Measurements from ENCODE around the gene RNF112. TPM values are rescaled to one million over a fixed set of nuclear protein-coding genes. Genes with fewer than 3 reads are reported as not detected.
"Not testable (repeated sequence)": the region's sequence is repeated elsewhere in the genome, so short reads cannot be mapped to it uniquely, and the experiment has no call there.

The RNF112 gene
- total RNA-seq, 2 experiments from 2014 or later: 0.47 TPM; not detected in 1

DNA sequence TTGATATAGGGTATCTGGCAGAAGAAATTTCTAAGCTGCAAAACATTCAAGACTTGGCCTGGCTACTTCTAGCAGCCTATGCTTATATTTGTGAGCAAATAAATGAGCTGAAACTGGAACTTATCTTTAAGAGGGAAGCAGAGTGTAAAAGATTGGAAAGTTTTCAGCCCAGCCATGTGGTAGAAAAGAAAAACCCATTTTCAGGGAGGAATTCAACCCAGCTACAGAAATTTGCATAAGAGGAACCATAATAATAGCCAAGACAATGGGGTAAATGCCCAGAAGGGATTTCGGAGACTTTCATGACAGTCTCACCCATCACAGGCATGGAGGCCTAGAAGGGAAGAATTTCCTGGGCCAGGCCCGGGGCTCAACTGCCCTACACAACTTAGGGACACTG, 31.7 kb downstream of the RNF112 start:
- Histone ChIP-seq H3K27ac (ENCODE audit: low read depth, low read length, poor library complexity, severe bottlenecking) (no peak overlapping the region), H3K9me3 (ENCODE audit: low read length) (peaks cover 21% of the 10 kb centered on the region), H4K20me1 (ENCODE audit: insufficient read depth, low read length) (no peaks in the 10 kb centered on the region), H3K4me3 (ENCODE audit: low read depth, low read length, poor library complexity, severe bottlenecking) (no peak overlapping the region), H2AFZ (ENCODE audit: low read length) (no peak overlapping the region), H3K4me1 (ENCODE audit: insufficient read depth, low read length, poor library complexity, severe bottlenecking) (peaks cover 6% of the 10 kb centered on the region), H3K36me3 (ENCODE audit: insufficient read depth, low read length) (no peaks in the 10 kb centered on the region), H3K4me2 (ENCODE audit: low read length) (no peak overlapping the region), H3K9me2 (ENCODE audit: insufficient read depth, low read length) (no peaks in the 10 kb centered on the region), H3K79me2 (ENCODE audit: insufficient read depth, low read depth, low read length) (no peaks in the 10 kb centered on the region)
- DNase-seq (ENCODE audit: low spot score): no peak
- intact Hi-C loops (cut with micrococcal nuclease; ENCODE audit: unreplicated experiment): no loop called here
- no peak for TF ChIP-seq EZH2phosphoT487 (IDR thresholded peaks at IDR 0.05; ENCODE audit: borderline replicate concordance, low read depth, low read length)
- TF ChIP-seq, protein P1, sequence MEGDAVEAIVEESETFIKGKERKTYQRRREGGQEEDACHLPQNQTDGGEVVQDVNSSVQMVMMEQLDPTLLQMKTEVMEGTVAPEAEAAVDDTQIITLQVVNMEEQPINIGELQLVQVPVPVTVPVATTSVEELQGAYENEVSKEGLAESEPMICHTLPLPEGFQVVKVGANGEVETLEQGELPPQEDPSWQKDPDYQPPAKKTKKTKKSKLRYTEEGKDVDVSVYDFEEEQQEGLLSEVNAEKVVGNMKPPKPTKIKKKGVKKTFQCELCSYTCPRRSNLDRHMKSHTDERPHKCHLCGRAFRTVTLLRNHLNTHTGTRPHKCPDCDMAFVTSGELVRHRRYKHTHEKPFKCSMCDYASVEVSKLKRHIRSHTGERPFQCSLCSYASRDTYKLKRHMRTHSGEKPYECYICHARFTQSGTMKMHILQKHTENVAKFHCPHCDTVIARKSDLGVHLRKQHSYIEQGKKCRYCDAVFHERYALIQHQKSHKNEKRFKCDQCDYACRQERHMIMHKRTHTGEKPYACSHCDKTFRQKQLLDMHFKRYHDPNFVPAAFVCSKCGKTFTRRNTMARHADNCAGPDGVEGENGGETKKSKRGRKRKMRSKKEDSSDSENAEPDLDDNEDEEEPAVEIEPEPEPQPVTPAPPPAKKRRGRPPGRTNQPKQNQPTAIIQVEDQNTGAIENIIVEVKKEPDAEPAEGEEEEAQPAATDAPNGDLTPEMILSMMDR (conservative IDR thresholded peaks at IDR 0.05; ENCODE audit: low read length): no peak
- CTCF ChIA-PET (ENCODE audit: unreplicated experiment): no interaction called here
- BruUV-seq (replicated peaks): no TSS peak
- POLR2A ChIA-PET: interaction anchor here (0.6 kb wide), 1 partner anchor 206 kb away, joined by 3 read pairs; no protein-coding TSS in a partner anchor

DNA sequence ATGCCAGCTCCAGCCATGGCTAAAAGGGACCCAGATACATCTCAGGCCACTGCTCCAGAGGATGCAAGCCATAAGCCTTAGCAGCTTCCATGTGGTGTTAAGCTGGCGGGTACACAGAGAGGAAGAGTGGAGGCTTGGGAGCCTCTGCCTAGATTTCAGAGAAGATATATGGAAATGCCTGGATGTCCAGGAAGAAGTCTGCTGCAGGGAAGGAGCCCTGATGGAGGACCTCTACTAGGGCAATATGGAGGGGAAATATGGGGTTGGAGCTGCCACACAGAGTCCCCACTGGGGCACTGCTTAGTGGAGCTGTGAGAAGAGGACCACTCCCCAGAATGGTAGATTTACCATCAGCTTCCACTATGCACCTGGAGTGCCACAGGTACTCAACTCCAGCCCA, 32.1 kb downstream of the RNF112 start:
- no TSS peak for BruUV-seq (replicated peaks)
- Histone ChIP-seq H3K9me3 (ENCODE audit: low read length) (peaks cover 21% of the 10 kb centered on the region), H3K4me2 (ENCODE audit: low read length) (no peak overlapping the region), H4K20me1 (ENCODE audit: insufficient read depth, low read length) (no peaks in the 10 kb centered on the region), H3K36me3 (ENCODE audit: insufficient read depth, low read length) (no peaks in the 10 kb centered on the region), H3K4me3 (ENCODE audit: low read depth, low read length, poor library complexity, severe bottlenecking) (no peak overlapping the region), H2AFZ (ENCODE audit: low read length) (no peak overlapping the region), H3K9me2 (ENCODE audit: insufficient read depth, low read length) (no peaks in the 10 kb centered on the region), H3K79me2 (ENCODE audit: insufficient read depth, low read depth, low read length) (no peaks in the 10 kb centered on the region), H3K27ac (ENCODE audit: low read depth, low read length, poor library complexity, severe bottlenecking) (no peak overlapping the region), H3K4me1 (ENCODE audit: insufficient read depth, low read length, poor library complexity, severe bottlenecking) (peaks cover 6% of the 10 kb centered on the region)
- ChIA-PET POLR2A (interaction anchor here (0.6 kb wide), 1 partner anchor 206 kb away, joined by 3 read pairs; no protein-coding TSS in a partner anchor), CTCF (ENCODE audit: unreplicated experiment) (no interaction called here)
- TF ChIP-seq EZH2phosphoT487 (IDR thresholded peaks at IDR 0.05; ENCODE audit: borderline replicate concordance, low read depth, low read length): no peak
- TF ChIP-seq, protein P1 (conservative IDR thresholded peaks at IDR 0.05; ENCODE audit: low read length): no peak
- intact Hi-C loops (cut with micrococcal nuclease; ENCODE audit: unreplicated experiment): no loop called here
- peak; percentile 30 for DNase-seq (ENCODE audit: low spot score)

DNA sequence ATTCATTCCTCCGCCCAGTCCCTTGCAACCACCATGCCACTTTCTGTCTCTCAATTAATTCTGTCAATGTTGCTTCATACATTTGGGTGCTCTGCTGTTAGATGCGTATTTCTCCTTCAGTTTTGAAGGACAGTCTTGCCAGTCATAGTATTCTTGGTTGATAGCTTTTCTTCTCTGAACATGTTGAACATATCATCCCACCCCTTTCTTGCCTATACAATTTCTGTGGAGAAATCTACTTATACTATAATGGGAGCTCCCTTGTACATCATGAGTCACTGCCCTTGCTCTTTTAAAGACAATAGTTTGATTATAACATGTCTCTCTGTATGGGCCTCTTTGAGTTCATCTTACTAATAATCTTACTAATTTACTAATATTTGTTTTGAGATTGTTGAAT, 34.1 kb downstream of the RNF112 start:
- H3K9me3 ChIP-seq (ENCODE audit: low read length): peaks cover 21% of the 10 kb centered on the region
- no peaks in the 10 kb centered on the region for H3K79me2 ChIP-seq (ENCODE audit: insufficient read depth, low read depth, low read length)
- ChIA-PET POLR2A (no interaction called here), CTCF (ENCODE audit: unreplicated experiment) (no interaction called here)
- H3K4me1 ChIP-seq (ENCODE audit: insufficient read depth, low read length, poor library complexity, severe bottlenecking): peaks cover 5% of the 10 kb centered on the region
- H4K20me1 ChIP-seq (ENCODE audit: insufficient read depth, low read length): no peaks in the 10 kb centered on the region
- intact Hi-C loops (cut with micrococcal nuclease; ENCODE audit: unreplicated experiment): no loop called here
- no peak overlapping the region for H3K4me2 ChIP-seq (ENCODE audit: low read length)
- no peak for DNase-seq (ENCODE audit: low spot score)
- BruUV-seq (replicated peaks): no TSS peak
- H3K4me3 ChIP-seq (ENCODE audit: low read depth, low read length, poor library complexity, severe bottlenecking): no peak overlapping the region
- H3K36me3 ChIP-seq (ENCODE audit: insufficient read depth, low read length): no peaks in the 10 kb centered on the region
- H2AFZ ChIP-seq (ENCODE audit: low read length): no peak overlapping the region
- H3K9me2 ChIP-seq (ENCODE audit: insufficient read depth, low read length): no peaks in the 10 kb centered on the region
- H3K27ac ChIP-seq (ENCODE audit: low read depth, low read length, poor library complexity, severe bottlenecking): no peak overlapping the region
- TF ChIP-seq, protein P1 (conservative IDR thresholded peaks at IDR 0.05; ENCODE audit: low read length): no peak
- no peak for TF ChIP-seq EZH2phosphoT487 (IDR thresholded peaks at IDR 0.05; ENCODE audit: borderline replicate concordance, low read depth, low read length)

DNA sequence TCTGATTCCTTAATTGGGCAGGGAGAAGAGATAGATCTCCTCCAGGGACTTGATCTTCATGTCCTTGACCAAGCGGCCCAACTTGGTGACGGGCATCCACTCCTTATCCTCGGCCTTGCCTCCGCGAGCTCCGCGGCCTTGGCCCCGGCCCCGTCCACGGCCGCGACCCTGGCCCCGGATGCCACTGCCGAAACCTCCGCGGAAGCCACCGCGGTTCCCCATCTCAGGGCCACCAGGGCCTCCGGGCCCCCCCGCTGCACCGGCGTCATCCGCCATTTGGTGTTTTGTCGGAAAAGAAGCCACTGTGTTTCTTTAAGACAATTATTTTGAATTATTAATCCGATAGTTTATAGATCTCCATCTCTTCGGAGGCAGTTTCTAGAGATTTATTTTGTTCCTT, 35.5 kb downstream of the RNF112 start:
- H3K79me2 ChIP-seq (ENCODE audit: insufficient read depth, low read depth, low read length); H4K20me1 ChIP-seq (ENCODE audit: insufficient read depth, low read length); H3K36me3 ChIP-seq (ENCODE audit: insufficient read depth, low read length); CTCF ChIA-PET (ENCODE audit: unreplicated experiment); BruUV-seq (replicated peaks); POLR2A ChIA-PET; H3K4me3 ChIP-seq (ENCODE audit: low read depth, low read length, poor library complexity, severe bottlenecking); intact Hi-C loops (cut with micrococcal nuclease; ENCODE audit: unreplicated experiment); H3K4me2 ChIP-seq (ENCODE audit: low read length); H3K27ac ChIP-seq (ENCODE audit: low read depth, low read length, poor library complexity, severe bottlenecking); DNase-seq (ENCODE audit: low spot score); H3K9me2 ChIP-seq (ENCODE audit: insufficient read depth, low read length); H3K4me1 ChIP-seq (ENCODE audit: insufficient read depth, low read length, poor library complexity, severe bottlenecking): not testable (repeated sequence)
- peaks cover 21% of the 10 kb centered on the region for H3K9me3 ChIP-seq (ENCODE audit: low read length)
- H2AFZ ChIP-seq (ENCODE audit: low read length): peak overlapping the region; percentile 47; the same call in 1 of the 2 replicates

Measured in OCI-LY7 (cell line).